ENCODE results near the gene SMC4. TPM values are rescaled to one million over a fixed set of nuclear protein-coding genes. Genes with fewer than 3 reads are reported as not detected.
"Not testable (repeated sequence)": the region's sequence is repeated elsewhere in the genome, so short reads cannot be mapped to it uniquely, and the experiment has no call there.

Gene SMC4
- total RNA-seq, 2 experiments from 2014 or later = 143 to 157 TPM

GRCh38 chr3:160448845-160449635, 49.6 kb downstream of the SMC4 start:
- no peak for DNase-seq
- POLR2A ChIA-PET = interaction anchor here (0.7 to 3.2 kb wide), 11 partner anchors 9 to 306 kb away, joined by 3 to 31 read pairs (median 3); partner anchors contain the start of genes IFT80, KPNA4 and SMC4

GRCh38 chr3:160449636-160450598, 50.5 kb downstream of the SMC4 start, which contains the start of gene TRIM59:
TRIM59 (minus strand) TSS chr3:160449786; CDS start chr3:160439183, 10,603 bp downstream.
- POLR2A ChIA-PET = interaction anchor here (0.7 to 3.2 kb wide), 13 partner anchors 10 to 305 kb away, joined by 3 to 31 read pairs (median 3); partner anchors contain the start of genes IFT80, KPNA4 and SMC4

More at GRCh38 chr3:160448845-160449635, 49.6 kb downstream of the SMC4 start:
- Mint-ChIP-seq H3K36me3 (peaks cover 24% of the 10 kb centered on the region), H3K27me3 (no peaks in the 10 kb centered on the region), H3K4me1 (ENCODE audit: low read depth) (peaks cover 33% of the 10 kb centered on the region), H3K9me3 (no peaks in the 10 kb centered on the region), H3K4me3 (peak overlapping the region; percentile 98), H3K27ac (peak overlapping the region; percentile 99)
- intact Hi-C loops (cut with micrococcal nuclease) = loop anchor here (1.0 to 5.0 kb wide), 5 partner anchors 38 to 422 kb away; partner anchors contain the start of genes IFT80, KPNA4 and SMC4
- CTCF ChIA-PET = interaction anchor here (0.9 to 1.9 kb wide), 7 partner anchors 11 to 49 kb away, joined by 3 to 12 read pairs (median 4); no protein-coding TSS in a partner anchor

DNA sequence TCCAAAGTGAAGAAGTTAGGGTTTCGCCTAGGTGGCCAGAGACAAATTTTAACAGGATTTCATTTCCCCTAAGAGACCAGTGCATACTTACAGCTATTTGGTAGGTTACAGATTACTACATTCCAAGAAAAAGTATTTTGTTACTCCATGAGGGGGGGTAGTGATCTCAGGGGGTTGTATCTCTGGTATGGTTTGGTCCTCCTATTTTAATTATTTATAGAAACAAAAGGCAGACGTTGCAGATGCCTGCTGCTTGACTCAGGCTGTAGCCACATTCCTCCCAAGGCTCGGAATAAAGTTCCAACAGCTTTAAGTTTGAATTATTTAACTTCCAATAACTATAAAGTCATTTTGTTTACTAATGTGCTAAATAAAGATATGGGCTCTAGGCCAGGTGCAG, 51.4 kb downstream of the SMC4 start:
- POLR2A ChIA-PET = interaction anchor here (1.0 to 3.2 kb wide), 2 partner anchors 14 to 51 kb away, joined by 3 to 31 read pairs; partner anchors contain the start of genes IFT80 and SMC4
- H3K9me3 Mint-ChIP-seq = no peaks in the 10 kb centered on the region
- peak overlapping the region; percentile 98 for H3K4me3 Mint-ChIP-seq
- no peaks in the 10 kb centered on the region for H3K27me3 Mint-ChIP-seq
- no peak overlapping the region for H3K27ac Mint-ChIP-seq
- CTCF ChIA-PET = no interaction called here
- peaks cover 26% of the 10 kb centered on the region for H3K4me1 Mint-ChIP-seq (ENCODE audit: low read depth)
- H3K36me3 Mint-ChIP-seq = peaks cover 16% of the 10 kb centered on the region
- no peak for DNase-seq
- intact Hi-C loops (cut with micrococcal nuclease) = no loop called here

More at GRCh38 chr3:160449636-160450598, 50.5 kb downstream of the SMC4 start, which contains the start of gene TRIM59:
- Mint-ChIP-seq H3K27me3 (no peaks in the 10 kb centered on the region), H3K36me3 (peaks cover 19% of the 10 kb centered on the region), H3K27ac (peak within 1 kb of the TSS; percentile 99), H3K9me3 (no peaks in the 10 kb centered on the region), H3K4me3 (peak within 1 kb of the TSS; percentile 98), H3K4me1 (ENCODE audit: low read depth) (peaks cover 28% of the 10 kb centered on the region)
- peak; percentile 99 for DNase-seq
- intact Hi-C loops (cut with micrococcal nuclease) = loop anchor here (1.0 to 5.0 kb wide), 5 partner anchors 37 to 423 kb away; partner anchors contain the start of genes IFT80, KPNA4 and SMC4
- CTCF ChIA-PET = interaction anchor here (0.9 to 1.9 kb wide), 8 partner anchors 12 to 50 kb away, joined by 3 to 12 read pairs (median 4); no protein-coding TSS in a partner anchor

DNA sequence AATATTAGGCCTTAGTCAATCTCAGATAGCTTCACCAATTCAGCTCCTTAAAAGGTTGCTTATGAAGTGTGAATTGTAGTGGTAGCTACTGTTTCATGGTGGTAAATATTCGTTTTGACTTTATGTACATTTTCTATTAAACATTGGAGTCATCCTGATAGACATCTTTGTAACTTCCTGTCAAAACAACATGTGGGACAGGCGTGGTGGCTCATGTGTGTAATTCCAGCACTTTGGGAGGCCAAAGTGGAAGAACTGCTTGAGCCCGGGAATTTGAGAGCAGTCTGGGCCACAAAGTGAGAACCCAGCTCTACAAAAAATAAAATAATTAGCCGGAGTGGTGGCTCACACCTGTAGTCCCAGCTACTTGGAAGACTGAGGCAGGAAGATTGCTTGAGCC, 52.2 kb downstream of the SMC4 start:
- peaks cover 13% of the 10 kb centered on the region for H3K36me3 Mint-ChIP-seq
- no peaks in the 10 kb centered on the region for H3K9me3 Mint-ChIP-seq
- no peak overlapping the region for H3K27ac Mint-ChIP-seq
- H3K27me3 Mint-ChIP-seq = no peaks in the 10 kb centered on the region
- H3K4me1 Mint-ChIP-seq (ENCODE audit: low read depth) = peaks cover 21% of the 10 kb centered on the region
- H3K4me3 Mint-ChIP-seq = no peak overlapping the region
- ChIA-PET CTCF (no interaction called here), POLR2A (interaction anchor here (3.2 kb wide), 1 partner anchor 52 kb away, joined by 31 read pairs; the partner anchor contains the start of genes IFT80 and SMC4)
- intact Hi-C loops (cut with micrococcal nuclease) = no loop called here
- DNase-seq = no peak

GRCh38 chr3:160452251-160452650, 52.8 kb downstream of the SMC4 start:
- H3K4me3 Mint-ChIP-seq, H3K36me3 Mint-ChIP-seq: not testable (repeated sequence)

DNA sequence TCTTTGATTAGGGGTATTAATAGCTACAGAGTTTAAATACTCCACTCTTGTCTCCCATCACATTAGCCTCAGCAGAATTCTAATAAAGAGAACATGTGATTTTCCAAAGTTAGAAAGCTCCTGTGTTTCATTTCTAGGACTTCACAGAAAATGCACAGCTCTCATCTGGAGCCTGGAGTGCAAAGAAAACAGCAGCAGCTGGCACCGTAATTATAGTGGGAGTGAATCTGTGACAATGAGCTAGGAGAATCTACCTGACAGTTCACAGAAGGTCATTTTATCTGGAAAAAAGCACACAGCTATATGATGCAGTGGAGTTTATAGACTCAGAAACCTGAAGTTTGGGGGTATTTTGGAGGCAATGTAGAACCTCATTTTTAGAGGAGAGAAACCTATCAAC, 55.5 kb downstream of the SMC4 start:
- no peak overlapping the region for H3K27ac Mint-ChIP-seq
- ChIA-PET CTCF (interaction anchor here (0.8 to 1.6 kb wide), 2 partner anchors 10 to 42 kb away, joined by 3 to 4 read pairs; no protein-coding TSS in a partner anchor), POLR2A (interaction anchor here (0.6 kb wide), 1 partner anchor 556 kb away, joined by 7 read pairs; no protein-coding TSS in a partner anchor)
- no peaks in the 10 kb centered on the region for H3K27me3 Mint-ChIP-seq
- intact Hi-C loops (cut with micrococcal nuclease) = no loop called here
- peaks cover 2% of the 10 kb centered on the region for H3K36me3 Mint-ChIP-seq
- H3K4me3 Mint-ChIP-seq = no peak overlapping the region
- peaks cover 6% of the 10 kb centered on the region for H3K4me1 Mint-ChIP-seq (ENCODE audit: low read depth)
- no peaks in the 10 kb centered on the region for H3K9me3 Mint-ChIP-seq
- DNase-seq = no peak

More at GRCh38 chr3:160452251-160452650, 52.8 kb downstream of the SMC4 start:
- intact Hi-C loops (cut with micrococcal nuclease); H3K9me3 Mint-ChIP-seq; H3K27ac Mint-ChIP-seq; CTCF ChIA-PET; H3K27me3 Mint-ChIP-seq; POLR2A ChIA-PET; DNase-seq: not testable (repeated sequence)
- H3K4me1 Mint-ChIP-seq (ENCODE audit: low read depth) = peaks cover 15% of the 10 kb centered on the region

DNA sequence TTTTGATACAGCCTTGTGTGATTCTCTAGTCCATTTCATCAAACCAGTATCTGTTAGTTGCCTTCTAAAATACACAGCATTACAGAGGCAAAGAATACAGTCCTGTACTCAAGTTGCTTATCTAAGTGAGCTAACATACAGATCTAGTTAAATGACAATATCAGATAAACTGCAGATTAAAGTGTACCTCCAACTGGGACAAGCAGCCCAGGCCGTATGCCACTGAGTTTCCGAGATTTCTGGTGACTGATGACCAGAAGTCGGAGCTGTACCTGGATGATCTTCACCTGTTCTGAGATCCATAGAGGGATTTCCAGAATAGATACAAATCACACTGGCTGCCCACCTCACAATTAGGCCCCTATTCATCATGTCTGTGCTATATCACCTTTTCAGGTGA, 56.4 kb downstream of the SMC4 start:
- Mint-ChIP-seq H3K4me1 (ENCODE audit: low read depth) (no peaks in the 10 kb centered on the region), H3K4me3 (no peak overlapping the region), H3K27ac (no peak overlapping the region), H3K36me3 (no peaks in the 10 kb centered on the region), H3K9me3 (no peaks in the 10 kb centered on the region), H3K27me3 (no peaks in the 10 kb centered on the region)
- DNase-seq = no peak
- ChIA-PET CTCF (interaction anchor here (1.0 to 1.6 kb wide), 2 partner anchors 43 to 467 kb away, joined by 3 to 4 read pairs; partner anchors contain the start of gene IL12A), POLR2A (no interaction called here)
- intact Hi-C loops (cut with micrococcal nuclease) = no loop called here

DNA sequence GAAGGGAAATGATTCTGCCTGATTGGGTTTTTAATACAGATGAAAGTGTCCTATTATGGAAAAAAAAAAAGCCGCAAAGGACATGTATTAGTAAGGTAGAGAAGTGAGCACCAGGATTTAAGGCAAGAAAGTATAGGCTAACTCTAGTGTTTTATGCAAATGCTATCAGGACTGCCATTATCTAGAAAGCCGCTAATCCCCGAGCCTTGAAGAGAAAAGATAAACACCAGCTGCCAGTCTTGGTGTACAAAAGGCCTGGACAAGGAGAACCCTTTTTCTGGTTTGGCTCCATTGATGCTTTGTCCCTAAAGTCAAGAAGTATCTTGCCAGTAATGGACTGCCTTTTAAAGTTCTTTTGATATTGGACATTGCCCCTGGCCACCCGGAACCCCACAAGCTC, 58.7 kb downstream of the SMC4 start:
- no peak for DNase-seq
- Mint-ChIP-seq H3K4me3 (no peak overlapping the region), H3K27ac (no peak overlapping the region), H3K27me3 (peaks cover 6% of the 10 kb centered on the region), H3K9me3 (no peaks in the 10 kb centered on the region), H3K36me3 (no peaks in the 10 kb centered on the region), H3K4me1 (ENCODE audit: low read depth) (no peaks in the 10 kb centered on the region)
- intact Hi-C loops (cut with micrococcal nuclease) = no loop called here
- ChIA-PET POLR2A (no interaction called here), CTCF (no interaction called here)

- Mint-ChIP-seq H3K36me3 (no peaks in the 10 kb centered on the region), H3K27ac (no peak overlapping the region), H3K27me3 (peaks cover 10% of the 10 kb centered on the region), H3K4me1 (ENCODE audit: low read depth) (no peaks in the 10 kb centered on the region), H3K4me3 (no peak overlapping the region), H3K9me3 (no peaks in the 10 kb centered on the region)
- CTCF ChIA-PET = interaction anchor here (0.8 kb wide), 1 partner anchor 40 kb away, joined by 3 read pairs; no protein-coding TSS in a partner anchor
- POLR2A ChIA-PET = no interaction called here
- intact Hi-C loops (cut with micrococcal nuclease) = no loop called here
- no peak for DNase-seq
These were observed 60.1 kb downstream of the SMC4 start for GRCh38 chr3:160459450-160459970.

DNA sequence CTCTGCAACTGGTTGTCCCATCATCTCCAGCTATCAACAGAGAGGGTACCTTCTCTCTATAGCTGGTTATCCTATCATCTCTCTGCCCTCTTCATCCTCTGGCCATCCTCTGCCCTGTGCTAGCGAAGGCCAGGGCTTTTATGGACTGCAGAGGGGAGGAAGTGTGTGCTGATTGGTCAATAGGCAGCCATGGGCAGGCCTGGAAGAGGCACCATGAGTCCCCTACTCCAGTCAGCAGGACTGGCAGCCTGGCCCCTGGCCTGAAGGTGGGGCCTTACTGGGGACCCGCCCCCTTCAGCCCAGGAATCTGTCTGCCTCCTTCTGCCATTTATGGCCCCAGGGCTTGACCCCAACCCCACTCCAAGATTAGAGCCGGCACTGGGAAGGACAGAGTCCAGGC, 60.6 kb downstream of the SMC4 start:
- peaks cover 12% of the 10 kb centered on the region for H3K27me3 Mint-ChIP-seq

DNA sequence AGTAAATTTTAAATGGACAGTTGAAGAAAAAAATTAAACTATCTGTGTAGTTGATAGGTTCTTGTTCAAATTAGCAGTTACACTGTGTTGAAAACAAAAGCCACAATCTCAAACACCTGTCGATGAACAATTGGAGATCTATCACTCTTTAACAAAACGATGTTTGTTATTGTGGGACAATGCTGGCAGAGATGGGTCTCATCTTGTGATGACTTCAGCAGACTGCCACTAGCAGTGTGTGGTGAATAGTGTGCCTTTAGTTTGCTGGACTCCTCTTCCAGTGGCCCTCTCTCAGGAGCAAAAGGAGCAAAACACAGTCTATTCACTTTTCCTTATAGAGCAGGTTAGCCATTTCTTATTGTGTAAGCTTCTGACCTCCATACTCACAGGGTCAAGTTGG, 64.9 kb downstream of the SMC4 start:
- intact Hi-C loops (cut with micrococcal nuclease) = no loop called here
- Mint-ChIP-seq H3K27me3 (peaks cover 16% of the 10 kb centered on the region), H3K27ac (no peak overlapping the region), H3K4me1 (ENCODE audit: low read depth) (no peaks in the 10 kb centered on the region), H3K4me3 (no peak overlapping the region), H3K9me3 (no peaks in the 10 kb centered on the region), H3K36me3 (no peaks in the 10 kb centered on the region)
- DNase-seq = no peak
- ChIA-PET CTCF (interaction anchor here (0.6 to 1.7 kb wide), 2 partner anchors 15 to 432 kb away, joined by 4 read pairs; partner anchors contain the start of gene TRIM59), POLR2A (interaction anchor here (1.0 kb wide), 1 partner anchor 14 kb away, joined by 3 read pairs; no protein-coding TSS in a partner anchor)

More for the DNA sequence above, 60.6 kb downstream of the SMC4 start:
- Mint-ChIP-seq H3K27ac (no peak overlapping the region), H3K4me1 (ENCODE audit: low read depth) (no peaks in the 10 kb centered on the region), H3K36me3 (no peaks in the 10 kb centered on the region), H3K4me3 (no peak overlapping the region), H3K9me3 (no peaks in the 10 kb centered on the region)
- intact Hi-C loops (cut with micrococcal nuclease) = no loop called here
- ChIA-PET CTCF (no interaction called here), POLR2A (no interaction called here)
- DNase-seq = no peak
